Measurements from ENCODE around the gene EAF2.
A peak's percentile ranks its signal among the peaks of the same experiment; 100 is the strongest.
"Not testable (repeated sequence)": the region's sequence is repeated elsewhere in the genome, so short reads cannot be mapped to it uniquely, and the experiment has no call there.

Gene EAF2

DNA sequence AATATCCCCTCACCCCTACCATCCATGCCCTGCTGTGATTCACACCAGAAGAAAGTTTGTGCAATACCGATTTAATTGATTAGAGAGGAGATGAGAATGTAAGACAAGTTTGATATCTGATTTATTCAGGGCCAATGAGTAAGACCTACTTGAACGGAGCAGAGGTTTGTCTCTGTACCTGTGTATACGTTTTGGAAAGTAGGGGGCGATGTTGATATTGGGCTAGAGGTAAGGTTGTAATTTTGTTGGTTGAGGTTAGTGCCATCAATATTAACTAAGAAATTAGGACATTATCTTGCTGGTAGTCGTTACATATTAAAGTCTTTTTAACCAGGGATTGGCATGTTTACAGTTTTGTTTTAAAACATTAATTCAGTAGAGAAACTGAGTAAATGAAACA lies 20.5 kb downstream of the EAF2 start:
- Histone ChIP-seq H3K9ac (ENCODE audit: low read length) (no peak overlapping the region), H4K91ac (ENCODE audit: low read depth, low read length) (no peak overlapping the region), H3K23ac (ENCODE audit: low read length) (no peak overlapping the region), H3K18ac (ENCODE audit: low read length) (no peak overlapping the region), H3K9me3 (ENCODE audit: insufficient read depth, low read depth, low read length) (no peaks in the 10 kb centered on the region), H3K14ac (ENCODE audit: low read length) (no peak overlapping the region), H2AFZ (ENCODE audit: insufficient read depth, low read length, poor library complexity) (no peak overlapping the region), H3K4ac (ENCODE audit: low read depth, low read length) (no peak overlapping the region), H3K4me1 (ENCODE audit: control insufficient read depth in 1 of 2, insufficient read depth in 2 of 2, low read length in 2 of 2) (no peaks in the 10 kb centered on the region), H2BK120ac (ENCODE audit: insufficient read depth, low read length, poor library complexity) (no peak overlapping the region), H4K12ac (ENCODE audit: low read depth, low read length) (no peak overlapping the region), H2BK5ac (ENCODE audit: low read depth, low read length, poor library complexity) (no peak overlapping the region), H2AK5ac (ENCODE audit: low read length) (no peak overlapping the region), H3K4me2 (ENCODE audit: low read length) (no peak overlapping the region), H3K4me3 (ENCODE audit: low read depth, low read length) (no peak overlapping the region), H3K36me3 (ENCODE audit: control insufficient read depth in 1 of 2, insufficient read depth in 2 of 2, low read length in 2 of 2) (peaks cover 0 to 1% of the 10 kb centered on the region in 2 experiments), H3K27me3 (ENCODE audit: insufficient read depth, low read length) (no peaks in the 10 kb centered on the region), H3K27ac (ENCODE audit: low read depth, low read length) (no peak overlapping the region), H2BK12ac (ENCODE audit: low read length) (no peak overlapping the region), H3K79me1 (ENCODE audit: low read length) (peaks cover 2% of the 10 kb centered on the region), H4K8ac (ENCODE audit: low read depth, low read length) (no peak overlapping the region), H3K79me2 (ENCODE audit: control insufficient read depth, insufficient read depth, low read length, poor library complexity) (no peaks in the 10 kb centered on the region)
- DNase-seq = peak in 1 of 2 donors; percentile 65
- no CpG with 5 or more reads among the region's 5 CpGs for WGBS (ENCODE audit: extremely low coverage, insufficient coverage, insufficient read length)

GRCh38 chr3:121857778-121858177 lies 22.8 kb downstream of the EAF2 start:
- not testable (repeated sequence) for H2BK12ac ChIP-seq (ENCODE audit: low read length); H2BK5ac ChIP-seq (ENCODE audit: low read depth, low read length, poor library complexity); H3K23ac ChIP-seq (ENCODE audit: low read length); H4K12ac ChIP-seq (ENCODE audit: low read depth, low read length); H3K14ac ChIP-seq (ENCODE audit: low read length); H3K9ac ChIP-seq (ENCODE audit: low read length); H3K4me2 ChIP-seq (ENCODE audit: low read length); H3K18ac ChIP-seq (ENCODE audit: low read length); H2AK5ac ChIP-seq (ENCODE audit: low read length); H3K79me1 ChIP-seq (ENCODE audit: low read length); H3K9me3 ChIP-seq (ENCODE audit: insufficient read depth, low read depth, low read length); H3K36me3 ChIP-seq (ENCODE audit: control insufficient read depth in 1 of 2, insufficient read depth in 2 of 2, low read length in 2 of 2); H4K8ac ChIP-seq (ENCODE audit: low read depth, low read length); H4K91ac ChIP-seq (ENCODE audit: low read depth, low read length); H3K79me2 ChIP-seq (ENCODE audit: control insufficient read depth, insufficient read depth, low read length, poor library complexity); H2BK120ac ChIP-seq (ENCODE audit: insufficient read depth, low read length, poor library complexity); H2AFZ ChIP-seq (ENCODE audit: insufficient read depth, low read length, poor library complexity); H3K27ac ChIP-seq (ENCODE audit: low read depth, low read length); H3K4me3 ChIP-seq (ENCODE audit: low read depth, low read length); H3K4ac ChIP-seq (ENCODE audit: low read depth, low read length); H3K4me1 ChIP-seq (ENCODE audit: control insufficient read depth in 1 of 2, insufficient read depth in 2 of 2, low read length in 2 of 2); DNase-seq; H3K27me3 ChIP-seq (ENCODE audit: insufficient read depth, low read length)
- no CpG with 5 or more reads among the region's 5 CpGs for WGBS (ENCODE audit: extremely low coverage, insufficient coverage, insufficient read length)

GRCh38 chr3:121863247-121863646 lies 28.2 kb downstream of the EAF2 start:
- not testable (repeated sequence) for H4K8ac ChIP-seq (ENCODE audit: low read depth, low read length); H4K91ac ChIP-seq (ENCODE audit: low read depth, low read length); H2BK5ac ChIP-seq (ENCODE audit: low read depth, low read length, poor library complexity); H3K4ac ChIP-seq (ENCODE audit: low read depth, low read length); H3K18ac ChIP-seq (ENCODE audit: low read length); H3K23ac ChIP-seq (ENCODE audit: low read length); H3K4me3 ChIP-seq (ENCODE audit: low read depth, low read length); H2BK12ac ChIP-seq (ENCODE audit: low read length); H2BK120ac ChIP-seq (ENCODE audit: insufficient read depth, low read length, poor library complexity); H3K9ac ChIP-seq (ENCODE audit: low read length); H3K14ac ChIP-seq (ENCODE audit: low read length); H3K27ac ChIP-seq (ENCODE audit: low read depth, low read length); H4K12ac ChIP-seq (ENCODE audit: low read depth, low read length); H3K9me3 ChIP-seq (ENCODE audit: insufficient read depth, low read depth, low read length); H2AFZ ChIP-seq (ENCODE audit: insufficient read depth, low read length, poor library complexity); H3K36me3 ChIP-seq (ENCODE audit: control insufficient read depth in 1 of 2, insufficient read depth in 2 of 2, low read length in 2 of 2); H3K79me2 ChIP-seq (ENCODE audit: control insufficient read depth, insufficient read depth, low read length, poor library complexity); H2AK5ac ChIP-seq (ENCODE audit: low read length); H3K4me1 ChIP-seq (ENCODE audit: control insufficient read depth in 1 of 2, insufficient read depth in 2 of 2, low read length in 2 of 2); H3K4me2 ChIP-seq (ENCODE audit: low read length); H3K79me1 ChIP-seq (ENCODE audit: low read length); DNase-seq; H3K27me3 ChIP-seq (ENCODE audit: insufficient read depth, low read length)
- no CpG with 5 or more reads among the region's 9 CpGs for WGBS (ENCODE audit: extremely low coverage, insufficient coverage, insufficient read length)

GRCh38 chr3:121863801-121864200 lies 28.8 kb downstream of the EAF2 start:
- Histone ChIP-seq H3K36me3 (ENCODE audit: control insufficient read depth in 1 of 2, insufficient read depth in 2 of 2, low read length in 2 of 2) (peaks cover 3% of the 10 kb centered on the region in 2 experiments), H3K9ac (ENCODE audit: low read length) (no peak overlapping the region)

More at GRCh38 chr3:121863801-121864200, 28.8 kb downstream of the EAF2 start:
- no peak overlapping the region for H2AK5ac ChIP-seq (ENCODE audit: low read length)
- H2AFZ ChIP-seq (ENCODE audit: insufficient read depth, low read length, poor library complexity) = no peak overlapping the region
- H3K9me3 ChIP-seq (ENCODE audit: insufficient read depth, low read depth, low read length) = peaks cover 7% of the 10 kb centered on the region
- H4K91ac ChIP-seq (ENCODE audit: low read depth, low read length) = no peak overlapping the region
- no peak for DNase-seq
- no peak overlapping the region for H2BK120ac ChIP-seq (ENCODE audit: insufficient read depth, low read length, poor library complexity)
- H3K27me3 ChIP-seq (ENCODE audit: insufficient read depth, low read length) = no peaks in the 10 kb centered on the region
- H3K79me1 ChIP-seq (ENCODE audit: low read length) = no peaks in the 10 kb centered on the region
- no peak overlapping the region for H2BK5ac ChIP-seq (ENCODE audit: low read depth, low read length, poor library complexity)
- no peak overlapping the region for H3K14ac ChIP-seq (ENCODE audit: low read length)
- no peak overlapping the region for H3K23ac ChIP-seq (ENCODE audit: low read length)
- H2BK12ac ChIP-seq (ENCODE audit: low read length) = no peak overlapping the region
- H3K4me1 ChIP-seq (ENCODE audit: control insufficient read depth in 1 of 2, insufficient read depth in 2 of 2, low read length in 2 of 2) = no peaks in the 10 kb centered on the region
- no peak overlapping the region for H4K8ac ChIP-seq (ENCODE audit: low read depth, low read length)
- no peak overlapping the region for H3K4ac ChIP-seq (ENCODE audit: low read depth, low read length)
- no peak overlapping the region for H3K18ac ChIP-seq (ENCODE audit: low read length)
- H3K79me2 ChIP-seq (ENCODE audit: control insufficient read depth, insufficient read depth, low read length, poor library complexity) = no peaks in the 10 kb centered on the region
- H3K4me2 ChIP-seq (ENCODE audit: low read length) = no peak overlapping the region
- H4K12ac ChIP-seq (ENCODE audit: low read depth, low read length) = no peak overlapping the region
- H3K27ac ChIP-seq (ENCODE audit: low read depth, low read length) = no peak overlapping the region
- no peak overlapping the region for H3K4me3 ChIP-seq (ENCODE audit: low read depth, low read length)
